ENCODE data around the gene MAGED4B.

- TF ChIP-seq EZH2phosphoT487 (IDR thresholded peaks at IDR 0.05; ENCODE audit: low read depth) (no peak), CTCF (IDR thresholded peaks at IDR 0.05; ENCODE audit: low read depth, low read length) (no peak)
Observed at GRCh38 chrX:52034211-52034610, 34.8 kb downstream of the MAGED4B start.

Measured in OCI-LY3 (cell line).